Gastrocnemius medialis (tissue), 4 donors: ENCODE results near the gene ANKRD65. TPM values are rescaled to one million over a fixed set of nuclear protein-coding genes. Genes with fewer than 3 reads are reported as not detected.
"Not testable (repeated sequence)": the region's sequence is repeated elsewhere in the genome, so short reads cannot be mapped to it uniquely, and the experiment has no call there.

Experiments used
- ATAC-seq, 2 donors: fragments of 150-250 bp; one replicate each; pipeline ENCODE4 v1.9.1; 2016
- DNase-seq, 2 donors: peaks; one replicate each; pipeline ENCODE4 v3.0.0-alpha.2; 2019
- H3K27ac ChIP-seq, 4 donors: fragments of 200-600 bp; sonication (generic); 1 replicate in 1 of 4; 2 replicates in 3 of 4; pipeline ENCODE4 v1.5.1; 2016 to 2018; ENCODE audit warnings: mild to moderate bottlenecking in 2 of 4, moderate library complexity in 1 of 4
- H3K27me3 ChIP-seq, 3 donors: fragments of 200-600 bp; sonication (generic) in 2 of 3; 1 replicate in 1 of 3; 2 replicates in 2 of 3; pipeline versions ENCODE4 v1.5.1 to v1.6.0; 2016 to 2019; ENCODE audit warnings: mild to moderate bottlenecking in 1 of 3, moderate library complexity in 1 of 3
- H3K36me3 ChIP-seq, 2 donors: fragments of 200-600 bp; sonication (generic) in 1 of 2; one replicate each; pipeline ENCODE4 v1.5.1; 2017 to 2018
- H3K4me1 ChIP-seq, 2 donors: fragments of 200-600 bp; sonication (generic) in 1 of 2; one replicate each; pipeline ENCODE4 v1.5.1; 2016 to 2017; ENCODE audit warnings: mild to moderate bottlenecking in 2 of 2
- H3K4me3 ChIP-seq, 4 donors: fragments of 200-600 bp; sonication (generic) in 3 of 4; 1 replicate in 1 of 4; 2 replicates in 3 of 4; pipeline ENCODE4 v1.5.1; 2016 to 2019; ENCODE audit warnings: mild to moderate bottlenecking in 2 of 4
- H3K9me3 ChIP-seq, 3 donors: fragments of 200-600 bp; sonication (generic) in 2 of 3; 1 replicate in 1 of 3; 2 replicates in 2 of 3; pipeline ENCODE4 v1.5.1; 2016 to 2019
- POLR2A ChIP-seq, 2 donors: fragments of 450-650 bp; IDR thresholded peaks; one replicate each; pipeline ENCODE4 v1.6.1; 2017; ENCODE audit warnings: antibody characterized with exemption in 2 of 2, mild to moderate bottlenecking in 2 of 2, moderate library complexity in 2 of 2
- in situ Hi-C, 4 donors: fragments of 200-750 bp; cut with MboI; loops; one replicate each; pipeline versions ENCODE4 v1.15.0 to v1.8.0; 2017; ENCODE audit warnings: low sequenced_read_pairs in 4 of 4
- intact Hi-C: fragments of 100-400 bp; cut with DNase I; formaldehyde crosslinking; loops from one replicate; pipeline ENCODE4 v1.15.1; 2023; ENCODE audit warnings: low total_unique reads
- total RNA-seq, 4 donors: library from RNA; depleted of rRNA; stranded (reverse); fragments of >200 nt; gene quantifications; one replicate each; pipeline versions ENCODE4 v1.1.0 to v1.2.3, GENCODE V29; 2016
- TF ChIP-seq, protein P1 (sequence below), 5 experiments: fragments of 450-650 bp in 3 of 5; fragments of 200-600 bp in 2 of 5; sonication (generic) in 2 of 5; IDR thresholded peaks in 4 of 5; conservative IDR thresholded peaks in 1 of 5; 1 replicate in 4 of 5; 2 replicates in 1 of 5; pipeline ENCODE4 v1.5.1; 2016 to 2019; ENCODE audit warnings: antibody characterized with exemption in 5 of 5, mild to moderate bottlenecking in 3 of 5, moderate library complexity in 3 of 5

The ANKRD65 gene
- total RNA-seq, 4 donors from 2014 or later = 0.16 to 1.8 (median 1.3) TPM

GRCh38 chr1:1415751-1416150 is 5.3 kb downstream of the ANKRD65 start:
- ATAC-seq (no peak), DNase-seq (no peak)
- TF ChIP-seq POLR2A (IDR thresholded peaks at IDR 0.05) = no peak
- TF ChIP-seq, protein P1, sequence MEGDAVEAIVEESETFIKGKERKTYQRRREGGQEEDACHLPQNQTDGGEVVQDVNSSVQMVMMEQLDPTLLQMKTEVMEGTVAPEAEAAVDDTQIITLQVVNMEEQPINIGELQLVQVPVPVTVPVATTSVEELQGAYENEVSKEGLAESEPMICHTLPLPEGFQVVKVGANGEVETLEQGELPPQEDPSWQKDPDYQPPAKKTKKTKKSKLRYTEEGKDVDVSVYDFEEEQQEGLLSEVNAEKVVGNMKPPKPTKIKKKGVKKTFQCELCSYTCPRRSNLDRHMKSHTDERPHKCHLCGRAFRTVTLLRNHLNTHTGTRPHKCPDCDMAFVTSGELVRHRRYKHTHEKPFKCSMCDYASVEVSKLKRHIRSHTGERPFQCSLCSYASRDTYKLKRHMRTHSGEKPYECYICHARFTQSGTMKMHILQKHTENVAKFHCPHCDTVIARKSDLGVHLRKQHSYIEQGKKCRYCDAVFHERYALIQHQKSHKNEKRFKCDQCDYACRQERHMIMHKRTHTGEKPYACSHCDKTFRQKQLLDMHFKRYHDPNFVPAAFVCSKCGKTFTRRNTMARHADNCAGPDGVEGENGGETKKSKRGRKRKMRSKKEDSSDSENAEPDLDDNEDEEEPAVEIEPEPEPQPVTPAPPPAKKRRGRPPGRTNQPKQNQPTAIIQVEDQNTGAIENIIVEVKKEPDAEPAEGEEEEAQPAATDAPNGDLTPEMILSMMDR (IDR thresholded peaks at IDR 0.05 in 4 of 5, conservative IDR thresholded peaks at IDR 0.05 in 1 of 5) = no peak
- H3K27ac ChIP-seq = no peak overlapping the region
- H3K4me3 ChIP-seq = no peak overlapping the region
- in situ Hi-C loops (no loop called here), intact Hi-C loops (no loop called here)
- H3K27me3 ChIP-seq = no peaks in the 10 kb centered on the region
- H3K9me3 ChIP-seq = no peaks in the 10 kb centered on the region
- H3K4me1 ChIP-seq = peaks cover 0 to 3% of the 10 kb centered on the region in 2 donors
- H3K36me3 ChIP-seq = no peaks in the 10 kb centered on the region

GRCh38 chr1:1412311-1412902 is 8.7 kb downstream of the ANKRD65 start:
- H3K36me3 ChIP-seq, H3K9me3 ChIP-seq, H3K4me3 ChIP-seq, in situ Hi-C loops, DNase-seq, H3K27ac ChIP-seq, ATAC-seq, H3K27me3 ChIP-seq, intact Hi-C loops: not testable (repeated sequence)
- peaks cover 15 to 18% of the 10 kb centered on the region in 2 donors for H3K4me1 ChIP-seq

DNA sequence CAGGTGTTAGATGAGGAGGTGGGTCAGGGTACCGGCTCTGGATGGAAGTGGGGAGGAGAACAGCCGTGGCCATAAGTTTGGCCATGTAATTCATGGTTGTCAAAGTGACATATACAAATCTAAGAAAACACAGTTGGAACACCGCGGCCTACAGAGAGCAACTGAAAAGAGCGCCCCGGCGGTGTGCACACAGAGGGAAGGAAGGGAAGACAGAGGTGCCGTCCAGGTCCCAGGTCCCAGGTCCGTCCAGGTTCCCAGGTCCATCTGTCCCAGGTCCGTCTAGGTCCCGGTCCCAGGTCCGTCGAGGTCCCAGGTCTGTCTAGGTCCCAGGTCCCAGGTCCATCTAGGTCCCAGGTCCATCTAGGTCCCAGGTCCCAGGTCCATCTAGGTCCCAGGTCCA is 9.4 kb downstream of the ANKRD65 start:
- intact Hi-C loops (no loop called here), in situ Hi-C loops (no loop called here)
- peaks cover 16 to 18% of the 10 kb centered on the region in 2 donors for H3K4me1 ChIP-seq
- H3K27ac ChIP-seq = no peak overlapping the region
- H3K36me3 ChIP-seq = no peaks in the 10 kb centered on the region
- no peaks in the 10 kb centered on the region for H3K9me3 ChIP-seq
- H3K4me3 ChIP-seq = no peak overlapping the region
- ATAC-seq (no peak), DNase-seq (no peak)
- H3K27me3 ChIP-seq = no peaks in the 10 kb centered on the region
- no peak for TF ChIP-seq POLR2A (IDR thresholded peaks at IDR 0.05)
- TF ChIP-seq, protein P1 (IDR thresholded peaks at IDR 0.05 in 4 of 5, conservative IDR thresholded peaks at IDR 0.05 in 1 of 5) = no peak

GRCh38 chr1:1410238-1410637 is 10.8 kb downstream of the ANKRD65 start:
- DNase-seq, H3K4me3 ChIP-seq, intact Hi-C loops, H3K27ac ChIP-seq, H3K9me3 ChIP-seq, in situ Hi-C loops, H3K27me3 ChIP-seq, ATAC-seq, H3K36me3 ChIP-seq: not testable (repeated sequence)
- H3K4me1 ChIP-seq = peaks cover 30% of the 10 kb centered on the region in 2 donors

GRCh38 chr1:1407636-1408318 is 13.3 kb downstream of the ANKRD65 start:
- DNase-seq (no peak), ATAC-seq (peak; percentile 21 to 22)
- peak overlapping the region; percentile 79 to 95 (median 84) for H3K27ac ChIP-seq
- TF ChIP-seq POLR2A (IDR thresholded peaks at IDR 0.05) = no peak
- TF ChIP-seq, protein P1 (IDR thresholded peaks at IDR 0.05 in 4 of 5, conservative IDR thresholded peaks at IDR 0.05 in 1 of 5) = no peak
- no peaks in the 10 kb centered on the region for H3K27me3 ChIP-seq
- H3K9me3 ChIP-seq = no peaks in the 10 kb centered on the region
- in situ Hi-C loops (no loop called here), intact Hi-C loops (loop anchor here (1.0 to 2.0 kb wide), 3 partner anchors 8 to 135 kb away; partner anchors contain the start of genes AURKAIP1, CCNL2 and UBE2J2)
- peaks cover 33 to 35% of the 10 kb centered on the region in 2 donors for H3K4me1 ChIP-seq
- H3K4me3 ChIP-seq = peak overlapping the region; percentile 85 to 100 (median 93)
- peaks cover 0 to 15% of the 10 kb centered on the region in 2 donors for H3K36me3 ChIP-seq
